Peyer's patch (tissue), 4 donors: ENCODE measurements around the gene GFPT2. TPM values are rescaled to one million over a fixed set of nuclear protein-coding genes. Genes with fewer than 3 reads are reported as not detected.

Experiments
- DNase-seq, 3 donors: peaks; one replicate each; pipeline ENCODE4 v3.0.0-alpha.2; 2017 to 2019
- H3K27ac ChIP-seq, 4 donors: fragments of 200-600 bp; sonication (generic); one replicate each; pipeline ENCODE4 v1.5.1; 2016 to 2019
- H3K27me3 ChIP-seq, 2 donors: fragments of 200-600 bp; sonication (generic); one replicate each; pipeline ENCODE4 v1.5.1; 2019
- H3K36me3 ChIP-seq, 3 donors: fragments of 200-600 bp; sonication (generic); one replicate each; pipeline ENCODE4 v1.5.1; 2016 to 2019
- H3K4me1 ChIP-seq, 4 donors: fragments of 200-600 bp; sonication (generic); one replicate each; pipeline ENCODE4 v1.5.1; 2016 to 2019
- H3K4me3 ChIP-seq, 4 donors: fragments of 200-600 bp; sonication (generic); 1 replicate in 3 of 4; 2 replicates in 1 of 4; pipeline ENCODE4 v1.5.1; 2016 to 2019; ENCODE audit warnings: mild to moderate bottlenecking in 1 of 4
- H3K9me3 ChIP-seq, 4 donors: fragments of 200-600 bp; sonication (generic); one replicate each; pipeline ENCODE4 v1.5.1; 2016 to 2019; ENCODE audit warnings: mild to moderate bottlenecking in 1 of 4
- CTCF ChIP-seq, 6 experiments: fragments of 450-650 bp in 4 of 6; fragments of 200-600 bp in 2 of 6; sonication (generic) in 1 of 6; IDR thresholded peaks; one replicate each; pipeline ENCODE4 v1.5.1; 2017 to 2019; ENCODE audit warnings: antibody characterized with exemption in 6 of 6, mild to moderate bottlenecking in 3 of 6, moderate library complexity in 1 of 6
- POLR2A ChIP-seq, 2 donors: fragments of 450-650 bp; IDR thresholded peaks; one replicate each; pipeline ENCODE4 v1.5.1; 2017; ENCODE audit warnings: antibody characterized with exemption in 2 of 2, mild to moderate bottlenecking in 2 of 2, moderate library complexity in 2 of 2
- total RNA-seq, 4 donors: library from RNA; depleted of rRNA; stranded (reverse); fragments of >200 nt; gene quantifications; one replicate each; pipeline ENCODE4 v1.1.0, GENCODE V29; 2016

GFPT2 gene
- total RNA-seq, 4 donors from 2014 or later = 4.9 to 86.6 (median 13.1) TPM

DNA sequence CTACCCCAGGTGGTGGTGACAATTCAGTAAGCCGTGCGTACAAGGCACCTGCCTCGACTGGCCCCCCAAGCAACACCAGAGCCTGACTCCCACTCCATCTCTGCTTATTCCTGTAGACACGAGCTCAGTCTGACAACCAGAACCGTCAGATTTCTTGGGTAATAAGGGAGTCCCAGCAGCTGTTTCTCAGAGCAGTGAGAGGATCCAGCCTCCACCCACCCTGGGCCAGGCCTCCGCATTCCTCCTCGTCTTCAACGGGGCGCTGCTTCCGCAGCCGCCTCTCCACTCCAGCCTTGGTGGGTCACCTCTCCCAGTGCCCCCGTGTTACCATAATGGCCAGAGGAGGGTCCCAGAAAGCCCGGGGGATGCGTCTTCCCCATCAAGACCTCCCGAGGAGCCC, 27.7 kb upstream of the GFPT2 start:
- Histone ChIP-seq H3K4me1 (no peaks in the 10 kb centered on the region), H3K36me3 (no peaks in the 10 kb centered on the region), H3K9me3 (no peaks in the 10 kb centered on the region), H3K27ac (no peak overlapping the region), H3K4me3 (no peak overlapping the region), H3K27me3 (no peaks in the 10 kb centered on the region)
- DNase-seq = no peak
- TF ChIP-seq CTCF (IDR thresholded peaks at IDR 0.05) (no peak), POLR2A (IDR thresholded peaks at IDR 0.05) (no peak)

GRCh38 chr5:180380441-180380840, 27.3 kb upstream of the GFPT2 start:
- no peaks in the 10 kb centered on the region for H3K36me3 ChIP-seq
- no peak overlapping the region for H3K27ac ChIP-seq
- H3K4me1 ChIP-seq = no peaks in the 10 kb centered on the region
- no peak overlapping the region for H3K4me3 ChIP-seq
- no peaks in the 10 kb centered on the region for H3K27me3 ChIP-seq
- TF ChIP-seq POLR2A (IDR thresholded peaks at IDR 0.05) (no peak), CTCF (IDR thresholded peaks at IDR 0.05) (no peak)
- no peaks in the 10 kb centered on the region for H3K9me3 ChIP-seq
- no peak for DNase-seq

DNA sequence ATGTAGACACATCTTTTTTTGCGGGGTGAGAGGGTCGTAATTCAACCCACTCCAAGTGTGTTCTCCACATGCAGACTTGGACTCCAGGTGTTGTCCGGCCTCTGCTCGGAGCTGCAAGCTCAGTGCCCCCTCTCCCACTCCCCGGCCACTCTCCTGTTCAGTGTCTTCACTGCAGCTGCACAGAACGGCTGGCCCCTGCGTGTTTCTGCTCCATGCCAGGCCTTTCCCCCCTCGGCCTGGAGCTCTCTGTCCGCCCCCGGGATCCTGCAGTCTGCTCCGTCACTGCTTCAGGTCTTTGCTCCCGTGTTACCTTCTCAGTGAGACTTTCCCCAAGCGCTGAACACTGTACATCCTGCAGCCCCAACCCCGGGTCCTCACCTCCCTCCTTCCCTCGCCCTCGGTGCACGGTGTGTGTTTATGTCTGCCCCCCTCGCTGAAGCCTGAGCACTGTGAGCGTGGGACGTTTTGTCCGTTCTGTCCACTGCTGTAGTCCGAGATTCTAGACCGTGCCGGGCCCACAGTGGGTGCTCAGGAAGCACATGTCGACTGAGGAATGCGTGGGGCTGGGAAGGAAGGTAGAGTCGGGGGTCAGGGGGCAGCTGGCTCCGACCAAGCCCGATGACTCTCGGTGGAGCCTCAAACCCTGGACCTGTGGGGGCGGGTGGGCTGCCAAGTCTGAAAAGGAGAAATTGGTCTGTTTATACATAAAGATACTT, 26.4 kb upstream of the GFPT2 start:
- H3K27ac ChIP-seq = no peak overlapping the region
- no peaks in the 10 kb centered on the region for H3K27me3 ChIP-seq
- H3K36me3 ChIP-seq = no peaks in the 10 kb centered on the region
- no peaks in the 10 kb centered on the region for H3K9me3 ChIP-seq
- no peaks in the 10 kb centered on the region for H3K4me1 ChIP-seq
- TF ChIP-seq POLR2A (IDR thresholded peaks at IDR 0.05) = no peak
- TF ChIP-seq CTCF (IDR thresholded peaks at IDR 0.05) = no peak
- no peak for DNase-seq
- H3K4me3 ChIP-seq = no peak overlapping the region

- no peaks in the 10 kb centered on the region for H3K9me3 ChIP-seq
- no peak overlapping the region for H3K4me3 ChIP-seq
- no peak overlapping the region for H3K27ac ChIP-seq
- TF ChIP-seq POLR2A (IDR thresholded peaks at IDR 0.05) (no peak), CTCF (IDR thresholded peaks at IDR 0.05) (no peak)
- DNase-seq = no peak
- no peaks in the 10 kb centered on the region for H3K27me3 ChIP-seq
- no peaks in the 10 kb centered on the region for H3K4me1 ChIP-seq
- no peaks in the 10 kb centered on the region for H3K36me3 ChIP-seq
These were observed 25.6 kb upstream of the GFPT2 start for GRCh38 chr5:180378438-180379344.

- no peak for DNase-seq
- Histone ChIP-seq H3K4me1 (no peaks in the 10 kb centered on the region), H3K36me3 (no peaks in the 10 kb centered on the region), H3K27me3 (no peaks in the 10 kb centered on the region), H3K27ac (no peak overlapping the region), H3K4me3 (no peak overlapping the region), H3K9me3 (no peaks in the 10 kb centered on the region)
- no peak for TF ChIP-seq CTCF (IDR thresholded peaks at IDR 0.05)
- no peak for TF ChIP-seq POLR2A (IDR thresholded peaks at IDR 0.05)
These were observed 24.5 kb upstream of the GFPT2 start for GRCh38 chr5:180377556-180378197.
